Tibial nerve (tissue), 4 donors: ENCODE data around the gene AQP11. TPM values are rescaled to one million over a fixed set of nuclear protein-coding genes. Genes with fewer than 3 reads are reported as not detected.
A peak's percentile ranks its signal among the peaks of the same experiment; 100 is the strongest.
"Not testable (repeated sequence)": the region's sequence is repeated elsewhere in the genome, so short reads cannot be mapped to it uniquely, and the experiment has no call there.

ENCODE experiments used
- DNase-seq, 2 donors: peaks; one replicate each; pipeline ENCODE4 v3.0.0-alpha.2; 2019; ENCODE audit warnings: low spot score in 2 of 2
- H3K27ac ChIP-seq, 4 donors: fragments of 200-600 bp; sonication (generic) in 3 of 4; one replicate each; pipeline ENCODE4 v1.5.1; 2017 to 2019; ENCODE audit warnings: mild to moderate bottlenecking in 1 of 4
- H3K27me3 ChIP-seq, 2 donors: fragments of 200-600 bp; sonication (generic) in 1 of 2; one replicate each; pipeline versions ENCODE4 v1.5.1 to v1.6.0; 2017 to 2019
- H3K36me3 ChIP-seq, 3 donors: fragments of 200-600 bp; sonication (generic); one replicate each; pipeline ENCODE4 v1.5.1; 2018 to 2019
- H3K4me1 ChIP-seq, 4 donors: fragments of 200-600 bp; sonication (generic) in 3 of 4; one replicate each; pipeline ENCODE4 v1.5.1; 2017 to 2019
- H3K4me3 ChIP-seq, 4 donors: fragments of 200-600 bp; sonication (generic) in 3 of 4; one replicate each; pipeline ENCODE4 v1.5.1; 2017 to 2019; ENCODE audit warnings: mild to moderate bottlenecking in 1 of 4, moderate library complexity in 1 of 4
- H3K9me3 ChIP-seq, 4 donors: fragments of 200-600 bp; sonication (generic) in 3 of 4; one replicate each; pipeline ENCODE4 v1.5.1; 2017 to 2019
- EP300 ChIP-seq, 2 donors: sonication (generic); formaldehyde crosslinking; IDR thresholded peaks; one replicate each; pipeline ENCODE4 v1.6.1; 2017; ENCODE audit warnings: antibody characterized with exemption in 2 of 2, mild to moderate bottlenecking in 1 of 2
- POLR2A ChIP-seq, 2 donors: fragments of 450-650 bp; IDR thresholded peaks; one replicate each; pipeline ENCODE4 v1.6.1; 2017; ENCODE audit warnings: antibody characterized with exemption in 2 of 2, mild to moderate bottlenecking in 2 of 2, moderate library complexity in 2 of 2
- WGBS, 2 donors: methylation state at CpG; one replicate each; pipeline ENCODE4 v1.1.5; 2018; 5-methylcytosine and 5-hydroxymethylcytosine counted together
- total RNA-seq, 4 donors: library from RNA; depleted of rRNA; stranded (reverse); fragments of >200 nt; gene quantifications; one replicate each; pipeline ENCODE4 v1.1.0, GENCODE V29; 2016
- TF ChIP-seq, protein P1 (sequence below), 5 experiments: fragments of 200-600 bp in 3 of 5; fragments of 450-650 bp in 2 of 5; sonication (generic) in 3 of 5; IDR thresholded peaks; one replicate each; pipeline ENCODE4 v1.5.1; 2016 to 2019; ENCODE audit warnings: antibody characterized with exemption in 5 of 5, mild to moderate bottlenecking in 3 of 5, moderate library complexity in 2 of 5

AQP11 gene
- total RNA-seq, 4 donors from 2014 or later = 0.78 to 3.3 (median 1.6) TPM

- Histone ChIP-seq H3K36me3 (peaks cover 0 to 84% (median 3%) of the 10 kb centered on the region in 3 donors), H3K27me3 (no peaks in the 10 kb centered on the region), H3K4me3 (no peak overlapping the region), H3K9me3 (no peaks in the 10 kb centered on the region), H3K27ac (no peak overlapping the region), H3K4me1 (no peaks in the 10 kb centered on the region)
- TF ChIP-seq EP300 (IDR thresholded peaks at IDR 0.05) (no peak), POLR2A (IDR thresholded peaks at IDR 0.05) (no peak)
- TF ChIP-seq, protein P1, sequence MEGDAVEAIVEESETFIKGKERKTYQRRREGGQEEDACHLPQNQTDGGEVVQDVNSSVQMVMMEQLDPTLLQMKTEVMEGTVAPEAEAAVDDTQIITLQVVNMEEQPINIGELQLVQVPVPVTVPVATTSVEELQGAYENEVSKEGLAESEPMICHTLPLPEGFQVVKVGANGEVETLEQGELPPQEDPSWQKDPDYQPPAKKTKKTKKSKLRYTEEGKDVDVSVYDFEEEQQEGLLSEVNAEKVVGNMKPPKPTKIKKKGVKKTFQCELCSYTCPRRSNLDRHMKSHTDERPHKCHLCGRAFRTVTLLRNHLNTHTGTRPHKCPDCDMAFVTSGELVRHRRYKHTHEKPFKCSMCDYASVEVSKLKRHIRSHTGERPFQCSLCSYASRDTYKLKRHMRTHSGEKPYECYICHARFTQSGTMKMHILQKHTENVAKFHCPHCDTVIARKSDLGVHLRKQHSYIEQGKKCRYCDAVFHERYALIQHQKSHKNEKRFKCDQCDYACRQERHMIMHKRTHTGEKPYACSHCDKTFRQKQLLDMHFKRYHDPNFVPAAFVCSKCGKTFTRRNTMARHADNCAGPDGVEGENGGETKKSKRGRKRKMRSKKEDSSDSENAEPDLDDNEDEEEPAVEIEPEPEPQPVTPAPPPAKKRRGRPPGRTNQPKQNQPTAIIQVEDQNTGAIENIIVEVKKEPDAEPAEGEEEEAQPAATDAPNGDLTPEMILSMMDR (IDR thresholded peaks at IDR 0.05) = no peak
- DNase-seq = no peak
Measured at GRCh38 chr11:77611921-77612320, 22.2 kb downstream of the AQP11 start.

DNA sequence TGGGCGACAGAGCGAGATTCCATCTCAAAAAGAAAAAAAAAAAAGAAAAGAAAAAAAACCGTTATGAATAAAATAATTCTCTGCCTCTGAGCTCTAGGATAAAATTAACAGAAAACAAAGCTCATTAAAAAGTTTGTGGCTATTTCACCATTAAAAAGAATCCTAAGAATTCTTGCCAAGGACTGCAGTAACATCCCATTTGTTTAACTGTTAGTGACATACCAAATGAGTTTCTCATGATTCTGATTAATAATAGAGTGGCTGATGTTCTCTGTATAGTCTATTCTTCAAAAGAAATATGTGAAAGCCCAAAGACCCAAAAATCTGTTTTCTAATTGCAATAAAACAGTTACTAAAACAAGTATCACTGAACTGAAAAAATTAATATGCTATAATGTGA, 28.1 kb downstream of the AQP11 start:
- Histone ChIP-seq H3K36me3 (peaks cover 0 to 84% (median 0%) of the 10 kb centered on the region in 3 donors), H3K9me3 (no peaks in the 10 kb centered on the region), H3K27me3 (no peaks in the 10 kb centered on the region), H3K4me1 (peaks cover 0 to 8% (median 0%) of the 10 kb centered on the region in 4 donors), H3K27ac (peak overlapping the region in 1 of 4 donors; percentile 61), H3K4me3 (no peak overlapping the region)
- 43 to 51% methylated on average over 3 of the region's 3 CpGs for WGBS, 2 donors
- TF ChIP-seq EP300 (IDR thresholded peaks at IDR 0.05) (no peak), POLR2A (IDR thresholded peaks at IDR 0.05) (no peak)
- TF ChIP-seq, protein P1 (IDR thresholded peaks at IDR 0.05) = no peak
- DNase-seq = no peak

DNA sequence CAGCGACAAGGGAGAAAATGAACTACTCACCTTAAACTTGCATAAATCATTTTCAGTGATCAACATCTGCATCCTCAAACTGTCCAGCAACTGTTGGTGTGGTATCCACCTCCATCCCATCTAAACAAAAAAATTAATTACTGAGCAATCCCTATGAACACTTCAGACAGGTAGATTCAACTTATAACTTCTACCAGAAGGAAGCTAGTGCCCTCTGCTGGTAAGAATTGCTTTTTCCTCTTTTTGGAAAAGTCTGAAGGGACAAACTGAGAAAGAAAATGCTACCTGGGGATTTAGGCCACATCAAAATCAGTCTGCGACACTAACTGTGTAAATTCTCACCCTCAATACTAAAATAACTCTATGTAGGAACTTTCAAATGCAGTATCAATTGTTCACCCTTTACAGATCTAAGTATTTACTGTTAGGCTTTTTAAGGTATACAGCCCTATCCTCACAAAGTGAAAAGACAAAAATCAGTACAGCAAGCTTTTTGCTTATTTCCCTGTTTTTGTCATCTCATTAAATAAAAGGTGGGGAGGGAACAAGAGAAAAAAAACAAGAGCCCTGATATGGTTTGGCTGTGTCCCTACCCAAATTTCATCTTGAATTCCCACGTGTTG, 29.9 kb downstream of the AQP11 start:
- TF ChIP-seq, protein P1 (IDR thresholded peaks at IDR 0.05) = peak; percentile 41 to 67 (median 58)
- TF ChIP-seq EP300 (IDR thresholded peaks at IDR 0.05) (no peak), POLR2A (IDR thresholded peaks at IDR 0.05) (no peak)
- 79 to 82% methylated on average over 3 of the region's 3 CpGs for WGBS, 2 donors
- H3K4me3 ChIP-seq = no peak overlapping the region
- H3K36me3 ChIP-seq = peaks cover 0 to 93% (median 3%) of the 10 kb centered on the region in 3 donors
- DNase-seq = peak in 1 of 2 donors; percentile 37
- H3K4me1 ChIP-seq = peaks cover 0 to 8% (median 0%) of the 10 kb centered on the region in 4 donors
- H3K27ac ChIP-seq = peak overlapping the region in 1 of 4 donors; percentile 17
- H3K9me3 ChIP-seq = no peaks in the 10 kb centered on the region
- H3K27me3 ChIP-seq = no peaks in the 10 kb centered on the region

DNA sequence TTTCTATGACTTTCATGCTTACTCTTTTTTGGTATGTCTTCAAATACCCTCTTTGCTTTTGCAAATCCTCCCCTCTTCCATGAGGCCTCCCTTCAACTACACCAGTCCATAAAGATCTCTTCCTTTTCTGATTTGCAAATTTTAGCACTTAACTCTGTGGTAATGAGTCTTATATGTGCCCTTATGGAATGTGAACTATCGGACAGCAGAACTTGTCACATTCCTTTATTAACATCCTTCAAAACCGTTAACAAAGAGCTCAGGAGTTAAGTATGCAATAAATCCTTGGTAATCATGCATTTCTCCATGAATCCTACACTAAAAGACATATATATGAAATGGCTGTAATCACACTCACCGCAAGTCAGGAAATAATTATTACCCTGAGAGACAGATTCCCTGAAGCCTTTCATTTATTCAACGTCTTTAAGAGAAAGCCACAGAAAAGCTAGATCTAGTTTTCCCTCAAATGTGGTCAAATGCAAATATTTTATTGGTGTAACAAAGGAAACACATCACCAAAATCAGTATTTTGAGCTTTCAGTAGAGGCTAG, 40.5 kb downstream of the AQP11 start:
- H3K27me3 ChIP-seq = no peaks in the 10 kb centered on the region
- no peak for DNase-seq
- WGBS, 2 donors = 59 to 70% methylated on average over 4 of the region's 4 CpGs
- peaks cover 0 to 32% (median 5%) of the 10 kb centered on the region in 4 donors for H3K4me1 ChIP-seq
- H3K36me3 ChIP-seq = peaks cover 0 to 30% (median 0%) of the 10 kb centered on the region in 3 donors
- H3K4me3 ChIP-seq = no peak overlapping the region
- no peaks in the 10 kb centered on the region for H3K9me3 ChIP-seq
- peak overlapping the region in 1 of 4 donors; percentile 20 for H3K27ac ChIP-seq
- TF ChIP-seq POLR2A (IDR thresholded peaks at IDR 0.05) (no peak), EP300 (IDR thresholded peaks at IDR 0.05) (no peak)
- TF ChIP-seq, protein P1 (IDR thresholded peaks at IDR 0.05) = no peak

- H3K4me3 ChIP-seq, H3K9me3 ChIP-seq, H3K27ac ChIP-seq, DNase-seq, H3K27me3 ChIP-seq, H3K36me3 ChIP-seq: not testable (repeated sequence)
- 83 to 90% methylated on average over 5 of the region's 5 CpGs for WGBS, 2 donors
- H3K4me1 ChIP-seq = peaks cover 0 to 55% (median 21%) of the 10 kb centered on the region in 4 donors
Measured at GRCh38 chr11:77633926-77634325, 44.2 kb downstream of the AQP11 start.
